IMR-90 (cell line): ENCODE data around the gene NPW. TPM values are rescaled to one million over a fixed set of nuclear protein-coding genes. Genes with fewer than 3 reads are reported as not detected.

Source experiments
- ATAC-seq: fragments of 200-7000 bp; cut with Tn5 transposase; 2 replicates; pipeline ENCODE4 v1.9.1; 2020; ENCODE audit warnings: low read depth, mild to moderate bottlenecking, moderate library complexity
- BruUV-seq: library from RNA; stranded (reverse); fragments of 400-500 nt; replicated peaks from 2 replicates; lab custom pipeline; 2021; lab: Mats Ljungman, UMichigan
- CTCF ChIA-PET: fragments of 300-600 bp; formaldehyde crosslinking; extraction: SDS; loops from one replicate; lab custom pipeline; 2021; ENCODE audit warnings: antibody characterized with exemption; lab: Yijun Ruan, JAX
- POLR2A ChIA-PET: fragments of 300-600 bp; sonication (Branson Sonifier 250); formaldehyde crosslinking; loops from one replicate; lab custom pipeline; 2022; ENCODE audit warnings: antibody characterized with exemption; ENCODE audit not compliant: unreplicated experiment; lab: Charles Lee
- DNase-seq: peaks from one replicate; pipeline ENCODE4 v3.0.0; 2013
- H2AFZ ChIP-seq: replicated peaks from 2 replicates; pipeline ENCODE3; 2013; ENCODE audit warnings: low read length, mild to moderate bottlenecking; ENCODE audit not compliant: poor library complexity
- H2AK5ac ChIP-seq: 2 replicates; pipeline ENCODE4 v1.6.1; 2013; ENCODE audit warnings: low read depth, low read length, inconsistent platforms
- H2AK9ac ChIP-seq: replicated peaks from 2 replicates; pipeline ENCODE3; 2013; ENCODE audit warnings: mild to moderate bottlenecking, low read depth, low read length, moderate library complexity; ENCODE audit not compliant: poor library complexity
- H2BK120ac ChIP-seq: 2 replicates; pipeline ENCODE4 v1.6.1; 2013; ENCODE audit warnings: low read depth, low read length, inconsistent platforms
- H2BK15ac ChIP-seq: 3 replicates; pipeline ENCODE4 v1.6.1; 2013; ENCODE audit warnings: low read depth, low read length, inconsistent platforms
- H2BK20ac ChIP-seq: 2 replicates; pipeline ENCODE4 v1.6.1; 2013; ENCODE audit warnings: low read depth, mild to moderate bottlenecking, inconsistent platforms, low read length, moderate library complexity
- H2BK5ac ChIP-seq: 2 replicates; pipeline ENCODE4 v1.6.1; 2013; ENCODE audit warnings: mild to moderate bottlenecking, low read depth, low read length, inconsistent platforms; ENCODE audit not compliant: poor library complexity, severe bottlenecking
- H3K14ac ChIP-seq: replicated peaks from 2 replicates; pipeline ENCODE4 v1.6.1; 2013; ENCODE audit warnings: low read depth, low read length, inconsistent platforms
- H3K18ac ChIP-seq: 2 replicates; pipeline ENCODE4 v1.6.1; 2013; ENCODE audit warnings: low read depth, low read length, control low read depth
- H3K23ac ChIP-seq: 2 replicates; pipeline ENCODE4 v1.6.1; 2013; ENCODE audit warnings: low read depth, low read length, inconsistent platforms
- H3K27ac ChIP-seq: 2 replicates; pipeline ENCODE4 v1.5.1; 2013; ENCODE audit warnings: mild to moderate bottlenecking, control low read depth, low read length; ENCODE audit not compliant: insufficient read depth
- H3K27me3 ChIP-seq: 2 replicates; pipeline ENCODE4 v1.6.1; 2013; ENCODE audit warnings: low read length; ENCODE audit not compliant: control insufficient read depth, insufficient read depth
- H3K36me3 ChIP-seq: 2 replicates; pipeline ENCODE4 v1.6.1; 2013; ENCODE audit warnings: low read length, mixed read lengths; ENCODE audit not compliant: control insufficient read depth, insufficient read depth
- H3K4ac ChIP-seq: 2 replicates; pipeline ENCODE4 v1.6.1; 2013; ENCODE audit warnings: low read depth, low read length, inconsistent platforms
- H3K4me1 ChIP-seq: 2 replicates; pipeline ENCODE4 v1.6.1; 2013; ENCODE audit warnings: low read length, mixed read lengths; ENCODE audit not compliant: control insufficient read depth, insufficient read depth
- H3K4me2 ChIP-seq: 2 replicates; pipeline ENCODE4 v1.6.1; 2013; ENCODE audit warnings: low read depth, mild to moderate bottlenecking, control low read depth, low read length, moderate library complexity
- H3K4me3 ChIP-seq: 2 replicates; pipeline ENCODE4 v1.5.1; 2013; ENCODE audit warnings: low read depth, mild to moderate bottlenecking, control low read depth, low read length, moderate library complexity; ENCODE audit not compliant: insufficient read depth
- H3K56ac ChIP-seq: 2 replicates; pipeline ENCODE4 v1.6.1; 2013; ENCODE audit warnings: low read length, inconsistent platforms; ENCODE audit not compliant: insufficient read depth; ENCODE audit errors: extremely low read depth
- H3K79me1 ChIP-seq, 2 experiments: 2 replicates each; pipeline ENCODE4 v1.6.1; 2013; ENCODE audit warnings: low read length in 2 of 2, inconsistent platforms in 1 of 2, low read depth in 1 of 2
- H3K9ac ChIP-seq: 2 replicates; pipeline ENCODE4 v1.6.1; 2013; ENCODE audit warnings: low read depth, low read length, control low read depth
- H3K9me1 ChIP-seq: 2 replicates; pipeline ENCODE4 v1.6.1; 2013; ENCODE audit warnings: low read length, inconsistent platforms; ENCODE audit not compliant: insufficient read depth
- H3K9me3 ChIP-seq: 2 replicates; pipeline ENCODE4 v1.6.1; 2013; ENCODE audit warnings: low read length; ENCODE audit not compliant: control insufficient read depth, insufficient read depth
- H4K20me1 ChIP-seq: 2 replicates; pipeline ENCODE4 v1.6.1; 2013; ENCODE audit warnings: low read length, inconsistent platforms; ENCODE audit not compliant: insufficient read depth
- H4K5ac ChIP-seq: 2 replicates; pipeline ENCODE4 v1.6.1; 2013; ENCODE audit warnings: mild to moderate bottlenecking, low read depth, low read length, control low read depth
- H4K8ac ChIP-seq, 2 experiments: 2 replicates each; pipeline ENCODE4 v1.6.1; 2013; ENCODE audit warnings: low read depth in 2 of 2, low read length in 2 of 2, control low read depth in 1 of 2, inconsistent platforms in 1 of 2
- H4K91ac ChIP-seq: 2 replicates; pipeline ENCODE4 v1.6.1; 2013; ENCODE audit warnings: low read depth, low read length, inconsistent platforms; ENCODE audit not compliant: insufficient read depth
- RAD21 ChIP-seq: IDR thresholded peaks from 2 replicates; pipeline ENCODE4 v1.6.1; 2012; ENCODE audit warnings: low read length, improper control_type of control experiment
- WGBS, 2 experiments: methylation state at CpG; one replicate each; pipeline versions ENCODE4 v1.1.5 to v1.1.7; 2013; ENCODE audit warnings: missing lambda C conversion rate in 2 of 2; ENCODE audit not compliant: insufficient read length in 1 of 2; ENCODE audit errors: extremely low coverage in 2 of 2; 5-methylcytosine and 5-hydroxymethylcytosine counted together
- dilution Hi-C: fragments of 300-500 bp; cut with HindIII; formaldehyde crosslinking; loops from one replicate; pipeline ENCODE4 v1.14.3; 2018; ENCODE audit warnings: low sequenced_read_pairs; ENCODE audit not compliant: unreplicated experiment
- in situ Hi-C: fragments of 300-500 bp; cut with MboI; formaldehyde crosslinking; loops from 3 replicates; pipeline ENCODE4 v1.14.3; 2019; ENCODE audit warnings: low sequenced_read_pairs, inconsistent platforms, mixed read lengths
- intact Hi-C: fragments of 100-400 bp; cut with micrococcal nuclease; formaldehyde crosslinking; loops from 2 replicates; pipeline ENCODE4 v1.10.0; 2022
- polyA plus RNA-seq, 3 experiments: library from polyadenylated mRNA; depleted of rRNA; stranded (reverse); fragments of >200 nt; gene quantifications; 2 replicates each; pipeline ENCODE4 v1.2.3, GENCODE V29; 2012; ENCODE audit warnings: low replicate concordance in 1 of 3
- total RNA-seq: library from RNA; depleted of rRNA; stranded (reverse); fragments of >200 nt; gene quantifications from 2 replicates; pipeline ENCODE4 v1.2.3, GENCODE V29; 2012
- TF ChIP-seq, protein P1 (sequence below): fragments of 150-350 bp; IDR thresholded peaks from 2 replicates; pipeline ENCODE4 v1.6.1; 2017; ENCODE audit warnings: mild to moderate bottlenecking, antibody characterized with exemption, low read length, low read depth

The NPW gene
- total and polyA plus RNA-seq, 2 of the 4 experiments (the other 2 are of a cell fraction), result 0.18 to 2.0 TPM

GRCh38 chr16:1982013-1982433, 37.6 kb upstream of the NPW start:
- POLR2A ChIA-PET, result no interaction called here
- peaks cover 8% of the 10 kb centered on the region for H3K4me1 ChIP-seq
- in situ Hi-C loops, result no loop called here
- H3K4ac ChIP-seq, result no peak overlapping the region
- no peaks in the 10 kb centered on the region for H3K9me3 ChIP-seq
- no TSS peak for BruUV-seq
- H2AK5ac ChIP-seq, result no peak overlapping the region
- no peak overlapping the region for H3K18ac ChIP-seq
- no peak overlapping the region for H3K9ac ChIP-seq
- no peak for TF ChIP-seq RAD21
- TF ChIP-seq, protein P1, sequence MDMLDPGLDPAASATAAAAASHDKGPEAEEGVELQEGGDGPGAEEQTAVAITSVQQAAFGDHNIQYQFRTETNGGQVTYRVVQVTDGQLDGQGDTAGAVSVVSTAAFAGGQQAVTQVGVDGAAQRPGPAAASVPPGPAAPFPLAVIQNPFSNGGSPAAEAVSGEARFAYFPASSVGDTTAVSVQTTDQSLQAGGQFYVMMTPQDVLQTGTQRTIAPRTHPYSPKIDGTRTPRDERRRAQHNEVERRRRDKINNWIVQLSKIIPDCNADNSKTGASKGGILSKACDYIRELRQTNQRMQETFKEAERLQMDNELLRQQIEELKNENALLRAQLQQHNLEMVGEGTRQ, result no peak
- H3K4me2 ChIP-seq, result no peak overlapping the region
- H3K4me3 ChIP-seq, result no peak overlapping the region
- H4K20me1 ChIP-seq, result no peaks in the 10 kb centered on the region; the same call in none of the 2 replicates
- intact Hi-C loops, result no loop called here
- peaks cover 31% of the 10 kb centered on the region; the same call in 1 of the 2 replicates for H3K27me3 ChIP-seq
- H2BK20ac ChIP-seq, result no peak overlapping the region
- DNase-seq (no peak), ATAC-seq (no peak)
- no peak overlapping the region for H2BK5ac ChIP-seq
- H3K56ac ChIP-seq, result no peak overlapping the region
- no peak overlapping the region for H4K8ac ChIP-seq
- no peak overlapping the region for H3K23ac ChIP-seq
- peaks cover 34% of the 10 kb centered on the region for H3K36me3 ChIP-seq
- WGBS, 2 experiments, result 81% methylated on average over 4 of the region's 5 CpGs; no CpG with 5 or more reads in 1 of the 2 experiments
- H2AFZ ChIP-seq, result no peak overlapping the region
- CTCF ChIA-PET, result interaction anchor here (1.3 kb wide), 1 partner anchor 158 kb away, joined by 5 read pairs; no protein-coding TSS in a partner anchor
- no peak overlapping the region for H2BK15ac ChIP-seq
- H3K79me1 ChIP-seq, result peaks cover 21 to 26% of the 10 kb centered on the region in 2 experiments
- peak overlapping the region; percentile 57 for H2AK9ac ChIP-seq
- H3K9me1 ChIP-seq, result peaks cover 9% of the 10 kb centered on the region
- H4K91ac ChIP-seq, result no peak overlapping the region
- H3K27ac ChIP-seq, result no peak overlapping the region
- H3K14ac ChIP-seq, result no peak overlapping the region
- no peak overlapping the region for H2BK120ac ChIP-seq
- H4K5ac ChIP-seq, result no peak overlapping the region
- dilution Hi-C loops, result no loop called here
